ENCODE results near the gene SUCLG1.
"Not testable (repeated sequence)": the region's sequence is repeated elsewhere in the genome, so short reads cannot be mapped to it uniquely, and the experiment has no call there.

SUCLG1 gene

DNA sequence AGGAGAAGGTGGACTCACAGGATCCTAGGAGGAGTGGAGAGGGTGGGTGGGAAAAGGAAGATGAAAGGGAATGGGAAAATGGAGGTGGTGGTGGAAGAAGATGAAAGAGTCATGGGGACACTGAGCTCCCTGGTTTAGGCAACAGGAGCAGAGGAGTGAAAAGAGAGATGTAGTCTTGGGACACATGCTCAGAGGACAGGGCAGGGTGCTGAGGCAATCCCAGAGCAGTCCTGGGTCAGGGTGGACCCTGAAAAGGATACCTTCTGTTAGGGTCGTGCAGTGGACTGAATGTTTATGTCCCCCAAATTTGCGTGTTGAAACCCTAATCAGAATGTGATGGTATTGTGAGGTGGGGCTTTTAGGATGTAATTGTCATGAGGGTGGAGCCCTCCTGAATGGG lies 37.9 kb downstream of the SUCLG1 start:
- DNase-seq (ENCODE audit: low read depth, low spot score): no peak

DNA sequence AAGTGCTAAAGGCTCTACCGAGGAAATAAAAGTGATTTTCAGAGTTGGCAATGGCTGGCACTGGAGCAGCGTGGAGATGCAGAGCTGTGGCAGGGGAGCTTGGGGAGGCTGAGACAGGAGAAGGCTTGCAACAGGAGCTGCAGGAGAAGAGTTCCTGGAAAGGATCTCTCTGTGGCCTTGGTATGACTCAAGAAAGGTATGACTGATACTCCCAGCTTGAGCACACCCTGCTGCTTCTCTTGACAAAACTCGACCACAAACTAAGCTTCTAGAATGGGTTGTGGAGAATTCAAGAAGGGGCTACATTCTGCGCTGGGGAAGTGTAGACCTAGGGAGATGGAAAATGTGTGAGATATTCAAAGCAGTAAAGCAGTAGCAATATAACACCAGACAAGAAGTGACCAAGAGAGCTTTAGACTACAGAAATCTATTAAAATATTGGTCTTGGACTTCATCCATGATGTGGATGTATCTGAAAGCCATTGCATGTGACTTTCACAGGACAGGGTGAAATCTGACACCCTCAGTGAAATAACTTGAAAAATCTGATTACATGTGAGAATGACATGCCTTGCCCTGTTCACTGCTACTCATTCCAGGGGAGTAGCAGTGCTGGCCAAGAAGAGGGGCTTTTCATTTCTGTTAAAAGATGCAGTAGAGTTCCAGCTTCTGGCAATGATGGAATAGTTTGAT lies 41.5 kb downstream of the SUCLG1 start:
- no peak for DNase-seq (ENCODE audit: low read depth, low spot score)

DNA sequence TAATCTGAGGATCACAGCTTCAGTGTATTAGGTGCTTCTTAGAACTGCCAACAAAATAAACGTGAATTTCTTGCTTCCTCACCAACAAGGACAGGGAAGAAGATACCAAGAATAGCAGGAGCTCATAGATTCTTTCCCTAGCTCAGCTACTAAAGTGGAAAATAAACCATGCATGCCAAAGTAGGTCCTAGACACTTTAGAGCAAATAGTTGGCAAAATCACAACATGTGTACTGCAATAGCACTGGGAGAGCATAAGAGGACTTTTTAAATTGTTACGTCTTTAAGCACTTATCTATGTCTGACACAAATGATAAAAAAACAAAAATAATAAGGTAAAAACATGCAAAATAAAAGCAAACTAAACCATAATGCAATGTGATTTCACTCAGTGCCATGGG lies 49.5 kb downstream of the SUCLG1 start:
- no peak for DNase-seq (ENCODE audit: low read depth, low spot score)

DNA sequence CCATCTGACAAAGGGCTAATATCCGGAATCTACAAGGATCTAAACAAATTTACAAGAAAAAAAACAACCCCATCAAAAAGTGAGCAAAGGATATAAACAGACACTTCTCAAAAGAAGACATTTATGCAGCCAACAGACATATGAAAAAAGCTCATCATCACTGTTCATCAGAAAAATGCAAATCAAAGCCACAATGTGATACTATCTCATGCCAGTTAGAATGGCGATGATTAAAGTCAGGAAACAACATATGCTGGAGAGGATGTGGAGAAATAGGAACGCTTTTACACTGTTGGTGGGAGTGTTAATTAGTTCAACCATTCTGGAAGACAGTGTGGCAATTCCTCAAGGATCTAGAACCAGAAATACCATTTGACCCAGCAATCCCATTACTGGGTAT lies 57.0 kb downstream of the SUCLG1 start:
- DNase-seq (ENCODE audit: low read depth, low spot score): not testable (repeated sequence)

DNA sequence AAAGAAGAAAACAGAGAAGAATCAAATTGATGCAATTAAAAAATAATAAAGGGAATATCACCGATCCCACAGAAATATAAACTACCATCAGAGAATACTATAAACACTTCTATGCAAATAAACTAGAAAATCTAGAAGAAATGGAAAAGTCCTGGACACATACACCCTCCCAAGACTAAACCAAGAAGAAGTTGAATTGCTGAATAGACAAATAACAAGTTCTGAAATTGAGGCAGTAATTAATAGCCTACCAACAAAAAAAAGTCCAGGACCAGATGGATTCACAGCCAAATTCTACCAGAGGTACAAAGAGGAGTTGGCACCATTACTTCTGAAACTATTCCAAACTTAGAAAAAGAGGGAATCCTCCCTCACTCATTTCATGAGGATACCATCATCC lies 59.2 kb downstream of the SUCLG1 start:
- DNase-seq (ENCODE audit: low read depth, low spot score): not testable (repeated sequence)

DNA sequence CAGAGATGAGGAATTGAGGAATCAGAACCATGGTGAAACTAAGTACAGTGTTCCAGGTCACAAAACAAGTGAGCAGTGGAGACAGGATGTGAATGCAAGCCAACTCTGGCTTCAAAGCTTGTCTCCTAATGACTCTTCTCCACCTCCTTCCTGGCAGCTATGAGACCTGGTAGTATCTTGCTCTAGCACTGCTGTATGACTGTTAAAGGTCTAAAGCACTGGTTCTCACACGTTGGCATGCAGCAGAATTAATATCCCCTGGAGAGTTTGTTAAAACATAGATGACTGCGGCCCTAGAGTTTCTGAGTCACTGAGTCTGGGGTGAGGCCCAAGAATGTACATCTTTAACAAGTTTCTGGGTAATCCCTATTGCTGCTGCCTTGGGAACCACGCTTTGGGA lies 63.3 kb downstream of the SUCLG1 start:
- no peak for DNase-seq (ENCODE audit: low read depth, low spot score)

DNA sequence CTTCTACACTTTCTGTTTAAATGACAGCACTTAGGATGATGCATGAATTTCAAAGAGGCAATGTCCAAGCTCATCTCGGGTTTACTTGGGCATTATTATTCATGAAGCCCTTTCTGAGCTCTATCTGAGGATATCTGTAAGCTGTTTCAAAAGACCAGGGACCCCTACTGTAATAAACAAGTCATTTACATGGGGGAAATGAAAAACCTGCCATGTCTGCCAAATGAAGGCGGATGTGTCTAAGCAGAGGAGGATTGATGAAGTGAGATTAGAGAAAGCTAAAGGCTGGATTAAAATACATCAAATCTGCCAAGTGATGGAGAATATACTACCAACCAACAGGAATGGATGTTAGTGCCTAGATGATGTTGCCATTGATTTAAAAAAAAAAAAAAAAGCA lies 64.5 kb downstream of the SUCLG1 start:
- DNase-seq (ENCODE audit: low read depth, low spot score): no peak

DNA sequence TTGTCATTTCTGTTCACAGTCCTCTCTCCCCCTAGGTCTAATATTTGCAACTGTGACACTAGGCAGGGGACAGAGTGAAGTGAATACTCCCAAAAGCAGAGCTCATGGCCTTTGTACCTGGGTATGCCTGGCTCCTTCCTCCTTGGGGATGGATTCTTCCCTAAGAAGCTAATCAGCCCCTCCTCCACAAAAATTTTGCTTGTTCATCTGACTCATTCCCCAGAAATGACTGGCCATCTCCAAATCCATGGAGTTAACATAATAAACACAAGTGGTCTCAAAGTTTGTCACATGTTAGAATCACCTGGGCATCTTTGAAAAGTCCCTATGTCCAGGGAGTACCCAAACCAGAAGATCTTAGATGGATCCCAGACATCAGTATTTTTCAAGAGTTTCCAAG lies 65.3 kb downstream of the SUCLG1 start:
- no peak for DNase-seq (ENCODE audit: low read depth, low spot score)

DNA sequence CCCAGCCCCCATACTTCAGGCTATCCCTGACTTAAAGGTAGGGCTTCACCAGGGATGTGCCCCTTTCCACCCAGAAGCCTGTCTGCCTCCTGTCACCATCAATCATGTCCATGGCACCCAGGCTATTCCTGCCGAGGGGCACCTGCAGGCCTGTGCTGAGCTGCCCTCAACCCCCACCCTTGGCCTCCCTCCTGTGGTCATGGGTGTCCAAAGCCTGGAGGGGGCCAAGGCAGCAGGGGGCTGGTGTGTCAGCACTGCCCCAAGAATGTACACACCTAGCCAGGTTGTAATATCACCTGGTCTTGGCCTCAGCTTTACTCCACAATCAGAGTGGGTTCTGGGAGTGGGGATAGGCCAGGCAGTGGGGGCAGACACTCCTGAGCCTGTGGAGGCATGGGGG lies 69.3 kb downstream of the SUCLG1 start:
- no peak for DNase-seq (ENCODE audit: low read depth, low spot score)

DNA sequence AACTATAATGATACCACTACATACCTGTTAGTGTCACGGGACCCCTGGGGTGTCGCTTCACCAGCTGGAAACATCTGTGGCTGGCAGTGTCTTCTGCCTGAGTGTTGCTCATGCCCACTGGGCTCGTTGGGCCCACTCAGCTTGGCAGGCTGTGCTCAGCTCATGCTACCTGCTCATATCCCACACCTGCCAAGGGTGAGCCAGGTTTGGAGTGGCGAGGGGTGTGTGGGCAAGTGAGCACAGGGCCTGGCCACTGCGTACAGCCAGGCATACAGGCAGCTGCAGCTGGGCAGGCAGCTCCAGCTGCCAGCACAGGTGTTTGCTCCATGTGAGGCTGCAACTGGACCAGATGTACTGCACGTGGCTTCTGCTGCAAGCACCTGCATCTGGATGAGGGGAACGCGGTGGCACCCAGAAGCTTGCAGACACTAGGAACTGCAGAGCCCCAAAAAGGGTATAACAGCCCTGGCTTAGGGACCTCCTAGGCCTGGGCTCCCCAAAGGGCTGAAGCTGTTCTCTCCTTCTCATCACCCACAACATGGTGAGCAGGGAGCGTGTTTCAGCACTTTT lies 70.1 kb downstream of the SUCLG1 start:
- DNase-seq (ENCODE audit: low read depth, low spot score): no peak

DNA sequence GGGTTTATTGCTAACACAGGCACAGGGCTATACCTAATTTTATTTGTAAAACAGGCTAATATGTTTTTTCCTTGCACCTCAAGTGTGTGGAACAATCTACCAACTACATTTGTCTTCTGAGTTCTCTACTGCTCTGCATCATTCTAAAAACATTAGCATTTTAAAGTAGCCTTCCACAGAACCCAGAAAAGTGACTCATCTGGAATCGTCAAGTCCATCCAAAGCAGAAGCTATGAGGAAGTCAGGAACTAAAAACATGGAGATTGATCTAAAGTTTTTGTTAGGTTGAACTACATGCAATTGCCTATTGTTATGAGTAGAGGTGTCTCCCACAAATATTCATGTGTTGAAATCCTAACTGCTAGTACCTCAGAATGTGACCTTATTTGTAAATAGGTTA lies 70.9 kb downstream of the SUCLG1 start:
- DNase-seq (ENCODE audit: low read depth, low spot score): no peak

DNA sequence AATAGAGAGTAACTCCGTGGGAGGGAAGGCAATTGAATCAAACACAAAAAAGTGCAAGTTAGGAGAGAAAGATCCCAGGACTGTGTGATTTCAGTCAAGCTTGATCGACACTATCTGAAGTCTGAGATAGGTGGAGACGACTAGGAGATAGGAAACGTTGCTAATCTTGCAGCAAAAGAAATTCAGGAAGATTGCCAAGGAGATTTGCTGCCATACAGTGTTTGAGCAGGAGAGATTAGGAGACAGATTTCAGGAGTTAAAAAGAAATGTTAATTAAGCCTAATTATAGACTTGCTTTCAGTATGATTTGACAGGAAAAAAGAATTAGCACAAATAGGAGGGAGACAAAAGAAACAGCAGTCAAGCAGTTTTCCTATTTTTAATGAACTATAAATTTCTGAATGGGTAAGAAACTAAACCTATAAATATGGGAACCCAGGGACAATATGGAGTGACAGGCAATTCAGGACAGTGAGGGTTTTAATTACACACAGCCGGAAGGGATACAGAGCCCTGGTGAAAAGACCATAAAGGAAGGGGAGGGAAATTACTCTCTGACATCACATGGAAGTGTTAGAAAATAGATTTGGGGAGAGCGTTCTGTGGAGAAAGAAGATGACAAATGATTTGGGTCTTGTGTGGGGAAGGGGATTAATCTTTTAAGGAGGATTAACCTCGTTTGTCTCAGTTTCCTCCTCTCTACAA lies 72.6 kb downstream of the SUCLG1 start:
- no peak for DNase-seq (ENCODE audit: low read depth, low spot score)

DNA sequence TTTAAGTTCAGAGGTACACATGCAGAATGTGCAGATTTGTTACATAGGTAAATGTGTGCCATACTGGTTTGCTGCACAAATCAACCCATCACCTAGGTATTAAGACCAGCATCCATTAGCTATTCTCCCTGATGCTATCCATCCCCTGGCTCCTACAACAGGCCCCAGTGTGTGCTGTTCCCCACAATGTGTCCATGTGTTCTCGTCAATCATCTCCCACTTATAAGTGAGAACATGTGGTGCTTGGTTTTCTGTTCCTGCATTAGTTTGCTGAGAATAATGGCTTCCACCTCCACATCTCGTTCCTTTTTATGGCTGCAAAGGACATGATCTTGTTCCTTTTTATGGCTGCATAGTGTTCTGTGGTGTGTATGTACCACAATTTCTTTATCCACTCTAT lies 75.8 kb downstream of the SUCLG1 start:
- DNase-seq (ENCODE audit: low read depth, low spot score): no peak

DNA sequence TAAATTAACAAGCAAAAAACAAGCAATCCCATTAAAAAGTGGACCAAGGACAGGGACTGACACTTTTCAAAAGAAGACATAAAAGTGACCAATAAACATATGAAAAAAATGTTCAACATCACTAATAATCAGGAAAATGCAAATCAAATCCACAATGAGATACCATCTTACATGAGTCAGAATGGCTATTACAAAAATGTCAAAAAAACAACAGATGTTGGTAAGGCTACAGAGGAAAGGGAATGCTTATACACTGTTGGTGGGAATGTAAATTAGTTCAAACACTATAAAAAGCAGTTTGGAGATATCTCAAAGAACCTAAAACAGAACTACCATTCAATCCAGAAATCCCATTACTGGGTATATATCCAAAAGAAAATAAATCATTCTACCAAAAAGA lies 78.2 kb downstream of the SUCLG1 start:
- no peak for DNase-seq (ENCODE audit: low read depth, low spot score)

DNA sequence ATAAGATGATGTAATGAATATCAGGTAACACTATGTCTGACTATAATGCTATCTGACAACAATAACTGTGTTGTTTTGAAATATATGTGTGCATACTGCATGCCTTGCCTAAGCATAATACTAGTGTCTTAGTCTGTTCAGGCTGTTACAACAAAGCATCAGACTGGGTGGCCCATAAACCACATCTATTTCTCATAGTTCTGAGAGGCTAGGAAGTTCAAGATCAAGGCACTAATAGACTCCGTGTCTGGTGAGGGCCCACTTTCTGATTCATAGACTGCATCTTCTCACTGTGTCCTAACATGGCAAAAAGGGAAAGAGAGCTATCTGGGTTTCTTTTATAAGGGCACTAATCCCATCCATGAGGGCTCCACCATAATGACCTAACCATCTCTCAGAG lies 80.1 kb downstream of the SUCLG1 start:
- no peak for DNase-seq (ENCODE audit: low read depth, low spot score)

DNA sequence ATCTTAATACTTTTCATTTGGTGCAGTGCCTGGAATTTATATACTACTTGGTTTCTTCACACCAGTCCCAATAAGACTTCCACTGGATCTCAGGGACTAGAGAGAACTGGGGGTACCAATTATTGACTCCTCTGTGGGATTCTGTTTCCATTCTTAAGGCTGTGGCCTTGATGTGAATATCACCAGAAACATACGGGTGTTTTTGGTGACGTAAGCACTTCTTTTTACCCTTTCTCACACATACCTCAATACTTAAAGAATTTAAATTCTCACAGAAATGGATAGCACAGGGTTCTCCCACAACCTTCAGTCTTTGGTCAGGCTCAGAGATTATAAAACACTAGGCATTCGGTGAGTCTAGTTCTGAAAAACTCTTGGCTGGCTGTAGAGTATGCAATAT lies 84.1 kb downstream of the SUCLG1 start:
- no peak for DNase-seq (ENCODE audit: low read depth, low spot score)

DNA sequence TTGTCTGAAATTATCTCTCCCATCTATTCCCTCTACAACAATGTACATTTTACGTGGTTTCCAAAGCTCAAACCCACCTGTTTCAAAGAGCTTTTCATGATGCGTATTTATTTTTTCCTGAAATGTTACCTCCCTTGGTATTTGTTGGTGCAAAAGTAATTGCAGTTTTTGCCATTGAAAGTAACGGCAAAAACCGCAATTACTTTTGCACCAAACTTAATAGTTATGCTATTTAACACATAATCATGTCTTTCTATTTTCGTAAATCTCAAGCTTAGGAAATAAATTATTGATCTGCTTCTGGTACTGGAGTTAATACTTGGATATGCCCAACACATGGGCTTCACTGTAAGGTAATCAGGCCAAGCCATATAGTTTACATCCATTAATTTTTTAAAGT lies 85.2 kb downstream of the SUCLG1 start:
- no peak for DNase-seq (ENCODE audit: low read depth, low spot score)

All from activated CD4-positive, CD25-positive, alpha-beta regulatory T cell treated with anti-CD3 and anti-CD28 coated beads, Interleukin-2, amount 50 U/mL, for 16 hours (primary cell).